Hepatocyte (in vitro differentiated cells): ENCODE results near the gene NFU1.

Experiments
- EZH2 ChIP-seq: fragments of 200-600 bp; sonication (generic); IDR thresholded peaks from 2 replicates; pipeline ENCODE4 v1.6.1; 2016; ENCODE audit warnings: antibody characterized with exemption, mild to moderate bottlenecking, borderline replicate concordance
- EZH2phosphoT487 ChIP-seq: fragments of 200-600 bp; sonication (generic); IDR thresholded peaks from one replicate; pipeline ENCODE4 v1.6.1; 2018; ENCODE audit warnings: antibody characterized with exemption, mild to moderate bottlenecking, low read depth, moderate library complexity; ENCODE audit not compliant: unreplicated experiment, severe bottlenecking
- TF ChIP-seq, protein P1 (sequence below): fragments of 200-600 bp; sonication (generic); IDR thresholded peaks from 2 replicates; pipeline ENCODE4 v1.5.1; 2016; ENCODE audit warnings: antibody characterized with exemption, mild to moderate bottlenecking; ENCODE audit not compliant: poor library complexity

DNA sequence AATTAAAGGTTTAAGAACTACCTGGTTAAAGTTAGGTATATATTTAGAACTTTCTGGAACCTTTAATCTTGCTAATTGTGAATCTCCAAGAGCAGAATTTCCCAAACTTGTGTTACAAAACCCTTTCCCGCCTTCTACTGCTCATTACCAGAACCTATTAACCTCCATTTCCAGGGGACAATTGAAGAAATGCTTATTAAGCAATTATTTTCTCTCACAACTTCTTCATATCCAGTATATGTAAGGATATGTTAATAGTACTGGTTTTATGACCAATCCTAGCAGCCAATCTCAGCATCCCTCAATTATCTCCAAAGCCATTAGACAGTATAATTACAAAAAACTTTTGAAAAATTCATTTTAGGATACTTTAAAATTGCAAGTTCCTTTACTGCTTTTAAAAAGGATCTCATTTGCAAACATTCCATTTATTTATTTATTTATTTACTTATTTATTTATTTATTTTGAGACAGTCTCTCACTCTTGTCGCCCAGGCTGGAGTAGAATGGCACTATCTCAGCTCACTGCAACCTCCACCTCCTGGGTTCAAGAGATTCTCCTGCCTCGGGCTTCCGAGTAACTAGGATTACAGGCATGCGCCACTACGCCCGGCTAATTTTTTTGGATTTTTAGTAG lies 53.9 kb downstream of the NFU1 start:
- TF ChIP-seq, protein P1, sequence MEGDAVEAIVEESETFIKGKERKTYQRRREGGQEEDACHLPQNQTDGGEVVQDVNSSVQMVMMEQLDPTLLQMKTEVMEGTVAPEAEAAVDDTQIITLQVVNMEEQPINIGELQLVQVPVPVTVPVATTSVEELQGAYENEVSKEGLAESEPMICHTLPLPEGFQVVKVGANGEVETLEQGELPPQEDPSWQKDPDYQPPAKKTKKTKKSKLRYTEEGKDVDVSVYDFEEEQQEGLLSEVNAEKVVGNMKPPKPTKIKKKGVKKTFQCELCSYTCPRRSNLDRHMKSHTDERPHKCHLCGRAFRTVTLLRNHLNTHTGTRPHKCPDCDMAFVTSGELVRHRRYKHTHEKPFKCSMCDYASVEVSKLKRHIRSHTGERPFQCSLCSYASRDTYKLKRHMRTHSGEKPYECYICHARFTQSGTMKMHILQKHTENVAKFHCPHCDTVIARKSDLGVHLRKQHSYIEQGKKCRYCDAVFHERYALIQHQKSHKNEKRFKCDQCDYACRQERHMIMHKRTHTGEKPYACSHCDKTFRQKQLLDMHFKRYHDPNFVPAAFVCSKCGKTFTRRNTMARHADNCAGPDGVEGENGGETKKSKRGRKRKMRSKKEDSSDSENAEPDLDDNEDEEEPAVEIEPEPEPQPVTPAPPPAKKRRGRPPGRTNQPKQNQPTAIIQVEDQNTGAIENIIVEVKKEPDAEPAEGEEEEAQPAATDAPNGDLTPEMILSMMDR, result no peak
- TF ChIP-seq EZH2, result no peak
- no peak for TF ChIP-seq EZH2phosphoT487
